EL (cell line): ENCODE data around the gene C2CD2.

ENCODE experiments used
- DNase-seq: peaks from one replicate; pipeline ENCODE4 v3.0.0-alpha.2; 2016

The C2CD2 gene

GRCh38 chr21:41836166-41837015 is 117.4 kb downstream of the C2CD2 start:
- no peak for DNase-seq

DNA sequence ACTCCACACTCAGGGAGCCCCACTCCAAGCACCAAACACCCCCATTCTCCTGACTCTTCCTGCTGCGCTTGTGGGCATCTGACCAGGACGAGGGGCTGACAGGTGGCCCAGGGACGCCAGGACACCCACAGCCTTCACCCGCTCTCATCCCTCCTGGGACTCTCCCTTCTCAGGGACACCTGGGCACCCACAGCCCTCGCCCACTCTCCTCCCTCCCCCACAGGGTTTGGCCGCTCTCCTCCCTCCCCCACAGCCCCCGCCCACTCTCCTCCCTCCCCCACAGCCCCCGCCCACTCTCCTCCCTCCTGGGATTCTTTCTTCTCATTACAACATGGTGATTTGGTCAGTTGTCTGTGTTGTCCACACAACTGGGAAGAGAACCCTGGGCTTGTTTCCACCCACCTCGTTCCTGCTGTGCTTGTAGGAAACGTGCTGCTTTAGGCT is 118.1 kb downstream of the C2CD2 start:
- no peak for DNase-seq
